HG02852 (cell line): ENCODE results near the gene MUSK.
"Not testable (repeated sequence)": the region's sequence is repeated elsewhere in the genome, so short reads cannot be mapped to it uniquely, and the experiment has no call there.

Experiments
- ATAC-seq: cut with Tn5 transposase; IDR thresholded peaks from one replicate; pipeline ENCODE4 v1.9.1; 2021; ENCODE audit warnings: mild to moderate bottlenecking, moderate library complexity; ENCODE audit not compliant: unreplicated experiment

Gene MUSK

DNA sequence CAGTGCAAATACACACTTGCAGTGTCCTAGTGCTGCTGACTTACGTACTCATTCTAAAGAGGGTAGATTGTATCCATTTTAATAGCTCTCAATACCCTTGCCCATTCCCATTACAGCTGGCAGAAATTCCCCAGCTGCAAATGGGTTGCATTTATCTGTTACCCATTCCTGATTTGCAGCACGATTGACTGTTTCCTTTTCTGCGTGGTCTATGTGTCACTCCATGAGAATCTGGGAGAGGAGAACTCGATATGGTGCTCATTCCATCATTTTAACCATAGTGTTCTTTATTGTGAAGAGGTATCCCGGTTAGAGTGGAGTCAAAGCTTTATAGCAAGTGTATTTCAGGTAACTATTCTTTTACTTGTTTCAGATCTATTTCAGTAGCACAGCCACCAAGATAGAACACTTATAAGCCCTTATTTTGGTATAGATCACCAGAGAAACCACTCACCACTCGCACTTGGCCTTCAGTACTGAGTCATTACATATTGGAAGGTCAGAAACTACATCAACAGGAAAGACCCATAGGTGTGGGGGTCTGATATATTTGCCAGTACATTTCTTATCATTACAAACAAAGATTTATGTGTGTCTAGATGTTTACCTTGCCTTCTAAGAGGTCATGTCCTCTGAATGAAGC, 139.5 kb downstream of the MUSK start:
- ATAC-seq = peak; percentile 67

DNA sequence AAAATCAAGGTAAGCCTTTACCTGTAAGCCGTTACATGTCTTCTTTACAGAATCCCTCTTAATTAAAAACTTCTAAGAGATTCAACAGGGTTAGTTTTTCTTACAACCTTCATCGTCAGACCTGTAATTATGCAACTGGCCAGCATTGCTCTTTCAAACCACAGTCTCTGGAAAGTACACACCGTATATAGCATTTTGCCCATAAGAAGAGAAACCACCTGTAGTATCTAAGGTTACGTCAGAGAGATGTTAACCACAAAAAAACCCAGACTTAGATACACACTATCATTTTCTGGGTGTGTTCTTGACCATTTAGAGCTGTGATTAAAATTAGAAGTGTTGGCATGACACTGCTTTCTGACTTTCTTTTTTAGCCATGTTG, 140.0 kb downstream of the MUSK start:
- peak; percentile 93 for ATAC-seq

DNA sequence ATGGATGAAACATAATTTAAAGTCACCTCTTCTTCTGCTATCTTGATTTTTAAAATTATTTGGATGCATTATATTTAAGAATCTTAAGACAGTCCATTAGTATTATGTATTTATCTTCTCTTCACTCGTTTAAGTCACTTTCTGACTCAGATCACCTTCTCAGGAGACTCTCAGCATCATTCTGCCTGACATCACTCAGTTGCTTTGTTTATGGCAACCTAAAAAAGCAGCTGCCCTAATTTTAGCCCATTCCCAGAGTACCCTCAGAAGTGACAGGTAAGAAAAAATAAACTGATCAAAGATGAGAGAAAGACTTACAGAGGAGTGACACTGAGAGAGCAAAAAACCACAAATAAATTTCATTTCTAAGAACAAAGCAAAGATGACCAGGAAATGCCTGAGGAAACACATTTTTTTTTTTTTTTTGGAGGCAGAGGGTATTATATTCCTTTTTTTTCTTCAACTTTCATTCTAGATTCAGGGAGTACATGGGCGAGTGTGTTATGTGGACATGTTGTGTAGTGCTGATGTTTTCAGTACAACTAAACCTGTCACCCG, 140.5 kb downstream of the MUSK start:
- ATAC-seq = peak; percentile 45

DNA sequence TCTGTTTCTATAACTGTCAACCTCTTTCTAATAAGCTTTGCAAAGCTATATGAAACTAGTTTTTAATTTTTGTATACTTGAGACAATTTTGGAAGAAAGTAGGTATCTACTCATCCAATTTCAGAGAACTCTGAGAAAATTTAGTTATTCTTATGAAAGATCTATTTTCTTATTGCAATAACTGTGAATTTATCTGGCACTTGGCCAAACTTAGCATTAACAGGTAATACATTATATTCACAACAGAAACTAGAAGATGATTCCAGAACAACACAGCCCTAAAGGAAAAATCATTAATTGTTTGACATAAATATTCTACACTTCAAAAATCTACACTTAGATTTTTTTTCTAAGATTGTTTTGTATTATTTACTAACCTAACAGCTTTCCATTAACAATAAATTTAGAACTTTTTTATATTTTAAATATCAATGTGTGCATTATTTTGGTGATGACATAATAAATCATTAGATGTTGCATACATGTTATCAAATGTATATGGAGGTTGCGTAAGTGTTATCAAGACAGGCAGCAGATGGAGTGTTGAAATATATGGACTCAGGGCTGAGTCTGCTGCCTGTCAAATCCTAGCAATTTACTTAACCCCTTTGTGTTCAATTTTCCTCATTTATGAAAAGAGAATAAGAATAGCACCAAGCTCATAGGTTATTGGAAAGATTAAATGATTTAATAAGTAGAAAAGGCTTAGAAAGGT, 141.8 kb downstream of the MUSK start:
- no peak for ATAC-seq

DNA sequence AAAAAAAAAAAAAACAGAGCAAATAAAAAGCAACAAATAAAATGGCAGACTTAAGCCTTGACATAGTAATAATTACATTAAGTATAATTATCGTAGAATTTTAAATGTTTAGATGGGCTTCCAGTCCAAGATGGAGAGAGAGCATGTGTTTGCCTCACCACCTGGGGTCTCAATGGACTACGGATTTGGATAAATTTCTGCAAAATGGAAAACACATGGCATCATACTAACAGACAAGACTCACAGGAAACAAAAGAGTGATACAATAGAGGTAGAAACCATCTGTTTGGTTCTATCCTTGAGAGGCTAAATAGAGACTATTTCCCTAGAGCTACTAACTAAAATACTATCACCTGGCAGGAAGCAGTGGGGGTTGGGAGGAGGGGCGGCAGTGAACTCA, 144.3 kb downstream of the MUSK start:
- ATAC-seq = no peak

DNA sequence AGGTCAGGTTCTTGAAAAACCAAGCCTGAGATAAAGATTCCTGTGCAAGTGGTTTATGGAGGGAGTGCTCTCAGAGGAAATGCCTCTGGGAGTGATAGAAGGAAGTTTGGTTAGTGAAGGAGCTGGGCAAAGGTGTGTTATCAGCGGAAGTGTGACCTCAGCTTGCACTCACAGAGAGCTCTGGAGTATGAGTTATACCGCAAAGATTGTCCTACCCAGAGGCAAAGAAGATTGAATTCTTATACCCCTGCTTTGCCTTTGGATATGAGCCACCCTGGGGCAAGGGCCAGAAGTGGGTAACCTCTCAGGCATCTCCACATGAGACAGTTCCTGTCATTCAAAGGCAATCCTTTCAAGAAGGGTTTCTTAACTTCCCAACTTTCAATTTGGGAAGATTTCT, 145.6 kb downstream of the MUSK start:
- ATAC-seq = no peak

DNA sequence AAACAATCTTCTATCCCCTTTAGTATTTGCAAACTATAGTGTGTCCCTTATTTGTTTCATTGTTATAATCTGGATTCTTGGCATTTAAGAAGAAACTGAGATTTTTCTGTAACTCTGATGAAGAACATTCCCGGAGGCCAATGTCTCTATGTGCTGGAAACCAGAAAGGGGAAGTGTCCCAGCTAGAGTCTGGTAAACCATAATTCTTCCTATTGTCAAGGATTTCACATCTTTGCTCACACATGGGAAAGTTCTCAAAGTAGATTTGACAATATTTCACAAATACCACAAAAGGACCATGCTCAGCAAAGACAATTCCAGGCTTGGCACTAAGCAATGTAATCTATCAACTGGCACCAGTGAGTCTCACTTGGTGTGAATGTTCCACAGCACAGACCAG, 146.8 kb downstream of the MUSK start:
- ATAC-seq = no peak

DNA sequence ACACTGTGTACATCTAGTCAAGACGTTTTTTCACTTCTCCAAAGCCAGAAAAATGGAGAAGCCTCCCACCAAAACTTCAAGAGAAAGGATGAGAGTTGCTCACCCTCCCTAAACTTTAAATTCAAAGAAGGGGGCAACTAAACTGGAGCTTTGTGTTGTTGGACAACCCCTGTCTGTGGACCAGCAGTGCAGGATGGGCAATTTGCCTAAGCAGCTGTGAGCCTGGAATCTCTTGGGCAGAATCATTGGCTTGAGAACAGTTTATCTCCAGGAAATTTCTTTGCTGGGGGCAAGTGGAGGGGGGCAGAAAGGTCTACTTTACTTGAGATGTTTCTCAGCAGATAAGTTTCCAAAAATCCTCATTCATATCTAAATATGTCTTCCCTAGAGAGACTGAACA, 151.8 kb downstream of the MUSK start:
- ATAC-seq = no peak

DNA sequence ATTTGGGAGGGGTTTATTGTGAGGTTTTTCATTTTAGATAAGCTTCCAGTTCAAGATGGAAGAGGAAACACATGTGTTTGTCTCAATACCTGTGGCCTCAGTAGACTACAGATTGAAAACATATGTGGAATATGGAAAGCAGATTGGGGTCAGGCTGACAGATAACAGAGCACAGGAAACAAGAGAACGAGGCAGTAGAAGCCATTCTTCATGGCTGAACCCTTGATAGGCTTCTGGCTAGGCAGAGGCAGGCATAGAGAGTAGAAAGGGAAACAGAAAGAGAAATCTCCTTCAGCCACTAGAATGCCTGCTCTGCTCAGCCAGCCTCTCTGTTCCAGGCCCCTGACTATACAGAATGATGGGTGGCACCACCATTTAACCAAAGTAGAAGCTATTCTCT, 152.5 kb downstream of the MUSK start:
- peak; percentile 99 for ATAC-seq

DNA sequence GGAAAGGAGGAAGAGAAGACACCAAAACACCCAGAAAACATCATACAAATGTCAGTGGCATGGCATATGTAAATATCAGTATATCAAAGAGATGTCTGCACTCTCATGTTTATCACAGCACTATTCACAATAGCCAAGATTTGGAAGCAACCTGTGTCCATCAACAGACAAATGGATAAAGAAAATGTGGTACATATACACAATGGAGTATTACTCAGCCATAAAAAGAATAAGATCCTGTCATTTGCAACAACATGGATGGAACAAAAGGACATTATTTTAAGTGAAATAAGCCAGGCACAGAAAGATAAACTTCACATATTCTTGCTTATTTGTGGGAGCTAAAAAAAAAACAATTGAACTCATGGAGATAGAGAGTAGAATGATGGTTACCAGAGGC, 156.5 kb downstream of the MUSK start:
- ATAC-seq = not testable (repeated sequence)

DNA sequence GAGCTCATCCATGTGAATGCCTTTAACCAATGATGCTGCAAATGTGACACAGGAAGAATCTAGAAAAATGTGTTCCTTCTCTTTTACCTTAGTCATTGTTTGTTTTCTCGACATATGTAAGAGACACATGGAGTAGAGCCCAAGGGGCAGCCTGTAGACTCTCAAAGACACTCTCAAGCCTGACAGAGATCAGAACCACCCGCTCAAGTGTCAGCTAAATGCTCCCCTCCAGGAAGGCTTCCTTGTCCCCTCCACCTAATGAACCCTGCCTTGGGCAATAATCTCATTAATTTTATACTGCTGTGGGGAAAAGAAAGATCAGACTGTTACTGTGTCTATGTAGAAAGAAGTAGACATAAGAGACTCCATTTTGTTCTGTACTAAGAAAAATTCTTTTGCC, 157.4 kb downstream of the MUSK start:
- no peak for ATAC-seq

DNA sequence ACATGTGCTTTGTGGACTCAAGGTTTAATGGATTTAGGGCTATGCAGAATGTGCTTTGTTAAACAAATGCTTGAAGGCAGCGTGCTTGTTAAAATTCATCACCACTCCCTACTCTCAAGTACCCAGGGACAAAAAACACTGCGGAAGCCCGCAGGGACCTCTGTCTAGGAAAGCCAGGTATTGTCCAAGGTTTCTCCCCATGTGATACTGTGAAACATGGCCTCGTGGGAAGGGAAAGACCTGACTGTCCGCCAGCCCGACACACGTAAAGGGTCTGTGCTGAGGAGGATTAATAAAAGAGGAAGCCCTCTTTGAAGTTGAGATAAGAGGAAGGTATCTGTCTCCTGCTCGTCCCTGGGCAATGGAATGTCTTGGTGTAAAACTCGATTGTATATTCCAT, 157.8 kb downstream of the MUSK start:
- ATAC-seq = not testable (repeated sequence)

DNA sequence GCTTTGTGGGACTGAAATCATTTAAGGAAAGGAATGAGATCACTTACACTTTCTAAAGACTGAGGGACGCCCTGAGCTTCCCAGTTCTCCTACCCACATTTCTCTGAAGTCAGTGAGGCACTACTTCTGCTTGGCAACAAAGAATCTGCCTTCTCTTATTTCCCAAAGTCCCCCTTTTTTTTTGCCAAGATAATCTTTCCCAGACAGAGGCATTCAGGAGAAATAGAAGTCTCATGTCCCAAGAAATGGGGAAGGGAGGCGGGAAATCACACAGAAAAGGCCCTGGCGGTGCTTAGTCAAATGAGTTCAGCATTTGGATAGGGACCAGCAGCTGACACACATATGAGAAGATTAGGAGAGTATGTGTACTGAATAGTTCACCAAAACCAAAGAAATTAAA, 159.7 kb downstream of the MUSK start:
- no peak for ATAC-seq

DNA sequence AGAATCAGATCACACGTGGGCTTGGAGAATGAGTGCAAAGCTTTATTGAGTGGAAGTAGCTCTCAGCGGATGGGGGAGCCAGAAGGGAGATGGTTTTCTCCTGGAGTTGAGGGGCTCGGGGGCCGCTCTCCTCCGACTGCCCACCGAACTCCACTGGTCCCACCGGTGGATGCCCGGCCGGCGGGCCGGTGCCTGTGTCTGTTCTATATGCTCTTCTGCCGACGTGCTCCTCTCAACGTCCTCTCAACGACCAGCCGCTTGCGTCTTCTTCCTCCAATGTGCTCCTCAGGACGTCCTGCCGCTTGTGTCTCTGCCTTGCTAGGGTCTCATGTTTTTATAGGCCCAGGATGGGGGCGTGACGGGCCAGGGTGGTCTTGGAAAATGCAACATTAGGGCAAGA, 161.9 kb downstream of the MUSK start:
- ATAC-seq = no peak

DNA sequence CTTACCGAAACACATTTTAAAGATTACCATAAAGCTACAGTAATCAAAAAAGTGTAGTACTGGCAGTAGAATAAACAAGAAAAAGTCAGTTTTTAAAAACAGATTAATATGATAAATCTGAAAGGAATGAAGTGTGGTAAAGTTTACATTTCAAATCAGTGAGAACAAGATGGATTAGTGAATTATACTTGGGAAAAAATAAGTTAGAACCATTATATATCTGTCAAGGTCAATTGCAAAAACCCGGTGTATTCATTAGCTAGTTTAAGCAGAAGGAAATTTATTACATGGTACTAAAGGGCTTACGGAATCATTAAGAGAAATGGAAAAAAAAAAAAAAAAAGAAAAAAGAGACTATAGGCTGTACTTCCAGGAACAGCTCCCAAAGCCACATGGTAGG, 164.3 kb downstream of the MUSK start:
- ATAC-seq = no peak

DNA sequence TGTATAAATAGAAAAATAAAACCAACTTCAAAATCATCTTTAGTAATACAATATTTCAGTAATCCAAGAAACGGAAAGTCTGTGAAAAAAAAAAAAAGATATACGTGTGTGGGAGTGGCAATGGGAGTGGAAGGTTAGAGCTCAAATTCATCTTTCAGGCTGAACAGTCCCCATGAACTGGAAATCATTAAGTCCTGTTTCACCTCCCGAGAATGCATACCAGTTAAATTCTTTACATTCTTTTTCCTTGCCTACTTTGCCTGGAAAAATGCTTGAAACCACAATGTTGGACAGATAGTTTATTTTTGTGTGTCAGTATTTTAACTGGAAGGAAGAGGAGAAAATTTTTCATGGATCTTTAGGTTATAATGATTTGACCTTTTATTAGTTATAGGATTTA, 166.8 kb downstream of the MUSK start:
- no peak for ATAC-seq

DNA sequence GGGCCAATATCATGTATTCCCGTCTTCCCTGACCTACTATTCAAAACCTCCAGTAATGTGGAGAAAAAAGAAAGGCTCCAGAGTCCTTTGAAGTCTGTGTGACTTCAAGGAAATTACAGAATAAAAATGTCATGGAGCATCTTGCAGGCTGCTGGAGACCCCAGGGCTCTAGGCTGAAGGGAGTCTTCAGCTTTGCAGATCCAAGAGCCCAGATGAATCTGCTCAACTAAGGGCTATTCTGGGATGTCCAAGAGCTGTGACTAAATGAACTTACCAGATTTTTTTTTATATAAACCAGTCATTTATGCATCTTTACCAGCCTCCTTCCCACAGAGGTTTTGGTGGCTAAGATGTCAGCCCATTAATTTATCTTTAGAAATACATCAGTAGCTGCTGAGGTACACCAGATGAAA, 167.3 kb downstream of the MUSK start:
- ATAC-seq = no peak

DNA sequence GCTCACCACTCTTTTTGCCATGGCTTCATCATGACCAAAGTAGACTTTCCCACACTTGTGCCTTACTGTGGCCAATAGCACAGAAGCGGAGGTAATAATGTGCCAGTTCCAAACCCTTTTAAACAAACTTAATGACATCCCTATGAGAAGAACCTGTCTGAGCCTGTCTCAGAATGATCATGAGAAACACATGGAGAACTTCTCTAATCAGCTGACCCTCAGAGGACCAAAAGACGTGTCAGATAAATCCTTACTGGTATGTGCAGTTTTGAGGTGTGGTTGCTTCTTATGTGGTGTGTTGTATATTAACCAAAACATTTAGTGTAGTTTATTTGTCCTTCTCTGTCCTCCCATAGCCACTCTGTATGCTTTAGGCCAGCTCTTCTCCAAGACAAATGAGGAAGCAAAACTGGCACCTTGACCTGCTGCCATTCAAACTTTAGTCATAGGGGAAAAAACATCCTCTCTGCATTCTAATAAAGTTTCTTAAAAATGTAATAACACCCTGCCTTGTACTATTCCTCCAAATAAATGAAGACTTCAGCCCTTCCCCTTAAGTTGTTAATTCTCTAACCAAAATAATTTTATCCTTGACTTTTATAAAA, 168.9 kb downstream of the MUSK start:
- ATAC-seq = no peak

DNA sequence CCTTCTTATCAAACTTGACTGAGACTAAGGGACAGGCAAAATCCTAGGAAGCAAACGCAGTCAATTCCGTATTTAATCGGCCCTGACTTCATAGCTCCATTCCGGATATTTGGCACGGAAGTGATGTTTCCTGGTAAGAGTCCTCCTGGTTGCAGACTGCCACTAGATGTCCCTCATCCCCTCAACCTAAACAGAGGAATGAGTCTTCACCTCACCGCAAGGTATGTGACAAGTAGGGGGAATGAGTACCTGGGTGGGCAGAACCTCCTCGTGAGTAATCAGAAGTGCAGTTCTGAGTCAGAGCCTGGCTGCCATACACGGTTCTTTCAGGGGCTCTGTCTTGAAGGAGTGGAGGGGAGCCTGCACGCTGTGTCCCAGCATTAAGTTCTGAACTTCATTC, 173.6 kb downstream of the MUSK start:
- no peak for ATAC-seq

DNA sequence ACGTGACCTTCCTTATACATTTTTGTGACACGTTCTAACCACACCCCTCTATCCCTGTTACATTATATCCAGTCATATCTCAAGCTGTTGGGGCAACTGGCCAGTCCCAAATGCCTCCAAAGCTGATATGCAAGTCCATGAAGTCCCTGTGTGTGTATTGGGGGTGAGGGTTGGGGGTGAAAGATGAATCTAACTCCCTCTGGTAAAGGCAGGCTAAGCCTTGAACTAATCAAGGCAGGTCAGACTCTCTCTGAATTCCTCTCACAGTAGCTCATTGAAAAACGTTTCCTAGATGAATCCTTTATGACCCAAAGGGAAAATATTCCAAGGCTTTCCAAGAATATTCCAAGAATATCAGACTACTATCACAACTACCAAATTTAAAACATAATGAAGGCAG, 174.4 kb downstream of the MUSK start:
- no peak for ATAC-seq

DNA sequence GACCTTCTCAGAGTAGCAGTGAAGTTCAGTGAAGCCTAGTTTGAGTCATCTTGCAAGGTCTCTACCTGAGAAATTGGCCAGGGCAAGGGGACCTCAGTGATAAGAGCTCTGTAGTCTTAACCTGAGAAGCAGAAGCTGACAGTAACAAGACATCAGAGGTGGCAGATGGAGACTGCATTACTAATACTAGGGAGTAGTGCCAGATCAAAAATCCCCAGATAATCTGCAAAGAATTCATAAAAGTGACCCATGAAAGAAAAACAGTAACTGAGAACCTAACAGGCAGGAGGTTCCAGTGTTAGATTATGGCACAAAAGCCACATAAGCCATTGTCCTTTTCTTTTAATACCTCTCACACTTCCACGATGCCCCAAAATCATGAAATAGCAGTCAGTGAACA, 175.5 kb downstream of the MUSK start:
- no peak for ATAC-seq

DNA sequence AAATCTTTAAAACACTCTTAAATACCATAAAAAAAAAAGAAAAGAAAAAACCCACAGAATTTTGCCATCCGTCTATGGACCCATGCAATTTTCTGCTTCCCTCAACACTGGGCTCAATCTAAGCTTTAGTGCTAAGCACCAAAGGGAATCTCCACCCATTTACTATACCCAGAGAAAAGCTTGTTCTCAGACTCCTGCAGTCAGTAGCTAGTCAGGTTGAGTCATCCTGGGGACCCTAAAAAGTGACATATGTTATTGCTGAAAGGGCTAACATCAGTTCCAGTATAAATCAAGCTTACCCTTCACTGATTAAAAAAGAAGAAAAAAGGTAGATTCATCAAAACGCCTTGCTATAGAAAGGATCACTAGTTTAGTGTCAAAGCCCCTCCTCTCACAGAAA, 177.6 kb downstream of the MUSK start:
- no peak for ATAC-seq
